SK-N-SH (cell line): Measurements from ENCODE around the gene ANKRD13B. TPM values are rescaled to one million over a fixed set of nuclear protein-coding genes. Genes with fewer than 3 reads are reported as not detected.

Source experiments
- CTCF ChIA-PET: fragments of 300-600, 350-600 bp; formaldehyde crosslinking; extraction: SDS; loops from one replicate; lab custom pipeline; 2021; lab: Yijun Ruan, JAX
- POLR2A ChIA-PET: fragments of 350-600 bp; sonication (Branson Sonifier 250); formaldehyde crosslinking; extraction: SDS; loops from one replicate; lab custom pipeline; 2020; ENCODE audit warnings: antibody characterized with exemption, inconsistent platforms; lab: Yijun Ruan, JAX
- DNase-seq: peaks from one replicate; pipeline ENCODE4 v3.0.0; 2012
- H2AFZ ChIP-seq: fragments of 200-600 bp; sonication (generic); 2 replicates; pipeline ENCODE4 v1.8.1; 2016; ENCODE audit warnings: antibody characterized with exemption, mild to moderate bottlenecking, low read depth
- H3F3A ChIP-seq: fragments of 200-600 bp; sonication (generic); replicated peaks from 2 replicates; pipeline ENCODE3; 2016; ENCODE audit warnings: antibody characterized with exemption, mild to moderate bottlenecking; ENCODE audit not compliant: insufficient read depth
- H3K27ac ChIP-seq, 2 experiments: fragments of 200-500 bp in 1 of 2; fragments of 200-600 bp in 1 of 2; sonication (Bioruptor generic) in 1 of 2; sonication (generic), shearing (Covaris generic) in 1 of 2; 2 replicates each; pipeline versions ENCODE4 v1.5.1 to v1.6.1; 2014 to 2016; ENCODE audit warnings: low read depth in 2 of 2, inconsistent platforms in 1 of 2, low read length in 1 of 2, mild to moderate bottlenecking in 1 of 2, mixed read lengths in 1 of 2
- H3K27me3 ChIP-seq: fragments of 200-600 bp; sonication (generic), shearing (Covaris generic); 2 replicates; pipeline ENCODE4 v1.6.1; 2016; ENCODE audit warnings: mixed run types; ENCODE audit not compliant: insufficient read depth
- H3K36me3 ChIP-seq, 2 experiments: fragments of 200-500 bp in 1 of 2; fragments of 200-600 bp in 1 of 2; sonication (Bioruptor generic) in 1 of 2; sonication (generic) in 1 of 2; replicated peaks in 1 of 2; 2 replicates each; pipeline versions ENCODE3 to v1.5.1; 2014 to 2016; ENCODE audit warnings: low read length in 1 of 2, mild to moderate bottlenecking in 1 of 2; ENCODE audit not compliant: insufficient read depth in 2 of 2, control insufficient read depth in 1 of 2
- H3K4me1 ChIP-seq, 2 experiments: fragments of 200-500 bp in 1 of 2; fragments of 200-600 bp in 1 of 2; sonication (Bioruptor generic) in 1 of 2; sonication (generic), shearing (Covaris generic) in 1 of 2; 2 replicates each; pipeline versions ENCODE4 v1.5.1 to v1.6.1; 2014 to 2016; ENCODE audit warnings: low read depth in 1 of 2, low read length in 1 of 2, mixed run types in 1 of 2; ENCODE audit not compliant: insufficient read depth in 2 of 2, control insufficient read depth in 1 of 2
- H3K4me2 ChIP-seq: fragments of 200-600 bp; sonication (generic), shearing (Covaris generic); 2 replicates; pipeline ENCODE4 v1.6.1; 2017; ENCODE audit warnings: mixed run types
- H3K4me3 ChIP-seq, 2 experiments: fragments of 200-500 bp in 1 of 2; fragments of 200-600 bp in 1 of 2; sonication (Bioruptor generic) in 1 of 2; sonication (generic), shearing (Covaris generic) in 1 of 2; 2 replicates each; pipeline versions ENCODE4 v1.5.1 to v1.8.1; 2014 to 2016; ENCODE audit warnings: low read depth in 2 of 2, inconsistent platforms in 1 of 2, low read length in 1 of 2, mild to moderate bottlenecking in 1 of 2, mixed read lengths in 1 of 2, moderate library complexity in 1 of 2
- H3K79me2 ChIP-seq: fragments of 200-600 bp; sonication (generic); 2 replicates; pipeline ENCODE4 v1.8.1; 2017; ENCODE audit warnings: mild to moderate bottlenecking; ENCODE audit not compliant: insufficient read depth
- H3K9ac ChIP-seq: fragments of 200-600 bp; sonication (generic); 2 replicates; pipeline ENCODE4 v1.6.1; 2017; ENCODE audit warnings: mixed run types
- H3K9me2 ChIP-seq: fragments of 200-600 bp; sonication (generic); 2 replicates; pipeline ENCODE4 v1.6.1; 2017; ENCODE audit warnings: mixed run types
- H3K9me3 ChIP-seq: fragments of 200-600 bp; sonication (generic); 2 replicates; pipeline ENCODE4 v1.6.1; 2017; ENCODE audit warnings: mixed run types, mild to moderate bottlenecking, moderate library complexity
- H4K20me1 ChIP-seq: fragments of 200-600 bp; sonication (generic); 2 replicates; pipeline ENCODE4 v1.6.1; 2017; ENCODE audit warnings: mild to moderate bottlenecking, mixed run types; ENCODE audit not compliant: insufficient read depth
- ELF1 ChIP-seq: IDR thresholded peaks from 2 replicates; pipeline ENCODE4 v1.4.0; 2012
- EZH2phosphoT487 ChIP-seq: fragments of 200-600 bp; sonication (generic); IDR thresholded peaks from 2 replicates; pipeline ENCODE4 v1.6.1; 2017; ENCODE audit warnings: low read depth, mixed run types, mild to moderate bottlenecking, antibody characterized with exemption, moderate library complexity, borderline replicate concordance
- FOXJ3 ChIP-seq: sonication (generic); formaldehyde crosslinking; IDR thresholded peaks from 2 replicates; pipeline ENCODE4 v1.5.1; 2020; ENCODE audit warnings: mild to moderate bottlenecking, missing genetic modification reagents
- GATA2 ChIP-seq: sonication (generic); formaldehyde crosslinking; IDR thresholded peaks from 2 replicates; pipeline ENCODE4 v1.5.0; 2020; ENCODE audit warnings: mild to moderate bottlenecking, missing genetic modification reagents
- MEF2A ChIP-seq: IDR thresholded peaks from 2 replicates; pipeline ENCODE4 v1.4.0; 2012; ENCODE audit warnings: low read depth, borderline replicate concordance
- PBX3 ChIP-seq: IDR thresholded peaks from 2 replicates; pipeline ENCODE4; 2012
- RAD21 ChIP-seq: IDR thresholded peaks from 2 replicates; pipeline ENCODE4 v1.6.1; 2012; ENCODE audit warnings: mild to moderate bottlenecking, low read length
- RFX5 ChIP-seq: IDR thresholded peaks from 2 replicates; pipeline ENCODE4 v1.6.1; 2012; ENCODE audit warnings: mild to moderate bottlenecking, improper control_type of control experiment, low read length
- TAF1 ChIP-seq: IDR thresholded peaks from 2 replicates; pipeline ENCODE4 v1.6.1; 2012; ENCODE audit warnings: low read depth, mild to moderate bottlenecking, low read length, moderate library complexity, borderline replicate concordance
- TEAD4 ChIP-seq: IDR thresholded peaks from 2 replicates; pipeline ENCODE4 v1.4.0; 2012; ENCODE audit warnings: mild to moderate bottlenecking, borderline replicate concordance; ENCODE audit not compliant: insufficient read depth
- ZBTB33 ChIP-seq: IDR thresholded peaks from 2 replicates; pipeline ENCODE4 v1.4.0; 2012; ENCODE audit warnings: low read depth, borderline replicate concordance
- WGBS: methylation state at CpG from one replicate; pipeline ENCODE4 v1.1.6; 2017; ENCODE audit warnings: low lambda C conversion rate; 5-methylcytosine and 5-hydroxymethylcytosine counted together
- polyA plus RNA-seq, 3 experiments: library from polyadenylated mRNA; depleted of rRNA; stranded (reverse); fragments of >200 nt; gene quantifications; 2 replicates each; pipeline ENCODE4 v1.2.3, GENCODE V29; 2012
- TF ChIP-seq, protein P1 (sequence below): IDR thresholded peaks from 2 replicates; pipeline ENCODE4 v1.4.0; 2012; ENCODE audit warnings: low read depth, borderline replicate concordance
- TF ChIP-seq, protein P2 (sequence below): fragments of 150-350 bp; IDR thresholded peaks from 2 replicates; pipeline ENCODE4 v1.6.1; 2017; ENCODE audit warnings: antibody characterized with exemption, low read length, low read depth, borderline replicate concordance

Gene ANKRD13B
- polyA plus RNA-seq, 1 of the 3 experiments (the other 2 are of a cell fraction) = 16.1 TPM

DNA sequence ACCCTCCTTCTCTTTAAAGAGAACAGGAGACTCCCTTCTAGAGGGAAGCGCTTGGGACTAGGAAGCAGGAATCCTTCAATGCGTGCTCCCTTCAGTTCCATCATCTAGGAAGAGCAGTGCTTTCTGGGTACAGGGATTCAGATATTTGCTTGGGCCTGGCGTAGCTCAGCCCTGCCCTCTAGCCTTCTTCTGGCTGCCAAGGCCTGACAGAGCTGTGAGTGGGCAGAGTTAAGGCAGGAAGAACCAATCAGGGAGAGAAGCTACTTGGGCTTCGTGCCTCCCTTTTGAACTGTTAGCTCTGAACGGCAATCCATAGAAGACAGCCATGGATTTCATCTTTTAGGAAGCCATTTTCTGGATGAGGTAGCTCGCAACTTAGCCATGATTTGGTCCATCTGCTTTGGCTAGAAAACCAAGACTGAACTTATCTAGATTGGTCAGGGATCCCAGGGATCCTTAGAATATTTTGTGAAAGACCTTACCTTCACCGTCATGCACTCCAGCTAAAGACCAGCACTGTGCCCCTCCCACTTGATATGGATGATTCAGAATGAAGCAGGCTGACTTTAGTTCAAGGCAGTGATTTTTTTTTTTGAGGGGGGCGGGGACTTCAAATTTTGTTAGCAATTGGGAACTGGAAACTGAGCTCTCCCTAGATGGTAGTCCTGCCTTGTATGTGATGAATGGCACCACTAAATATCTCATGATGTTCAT, 32.3 kb downstream of the ANKRD13B start:
- H3K36me3 ChIP-seq = peaks cover 0 to 16% of the 10 kb centered on the region in 2 experiments
- H3K9me2 ChIP-seq = no peaks in the 10 kb centered on the region
- no peaks in the 10 kb centered on the region for H3K79me2 ChIP-seq
- H3K9me3 ChIP-seq = no peaks in the 10 kb centered on the region
- H3K27ac ChIP-seq = peak overlapping the region in 1 of 2 experiments; percentile 92; a peak in 2 of 4 replicates
- TF ChIP-seq TAF1 (no peak), RAD21 (peak; percentile 25; the same call in 1 of the 2 replicates)
- TF ChIP-seq, all 33 proteins: peak for 1
- no peak overlapping the region for H2AFZ ChIP-seq
- no peaks in the 10 kb centered on the region for H3K27me3 ChIP-seq
- H4K20me1 ChIP-seq = no peaks in the 10 kb centered on the region
- H3K9ac ChIP-seq = no peak overlapping the region
- WGBS = 88% methylated on average over 7 of the region's 8 CpGs
- H3K4me3 ChIP-seq = no peak overlapping the region
- ChIA-PET POLR2A (interaction anchor here (0.6 to 1.1 kb wide), 4 partner anchors 21 to 214 kb away, joined by 3 to 5 read pairs (median 4); no protein-coding TSS in a partner anchor), CTCF (interaction anchor here (0.8 to 3.1 kb wide), 5 partner anchors 14 to 306 kb away, joined by 3 to 12 read pairs (median 4); partner anchors contain the start of gene ANKRD13B)
- DNase-seq = peak; percentile 66
- H3K4me2 ChIP-seq = no peak overlapping the region
- H3K4me1 ChIP-seq = peaks cover 11 to 80% of the 10 kb centered on the region in 2 experiments
- H3F3A ChIP-seq = no peaks in the 10 kb centered on the region

DNA sequence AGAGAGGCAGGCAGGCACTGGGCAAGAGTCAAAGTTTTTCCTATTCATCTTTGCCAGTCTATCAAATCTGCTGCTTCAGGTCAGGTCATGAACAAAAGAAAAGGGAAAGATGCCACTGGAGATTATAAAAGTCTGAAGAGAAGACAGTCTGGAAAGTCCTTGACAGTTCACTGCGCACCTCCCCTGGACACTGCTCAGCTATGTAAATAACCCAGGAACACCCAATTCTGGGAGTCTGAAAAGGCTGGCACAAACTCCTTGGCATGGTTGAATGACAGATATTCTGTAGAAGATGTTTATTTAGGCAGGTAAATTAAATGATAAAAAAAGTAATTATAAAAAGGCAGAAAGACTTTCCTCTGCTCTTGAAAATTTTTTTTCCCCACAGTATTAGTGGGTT, 35.0 kb downstream of the ANKRD13B start:
- Histone ChIP-seq H3K36me3 (peaks cover 10 to 43% of the 10 kb centered on the region in 2 experiments), H3K9ac (no peak overlapping the region), H3K4me2 (no peak overlapping the region), H3K79me2 (no peaks in the 10 kb centered on the region), H3K9me3 (no peaks in the 10 kb centered on the region), H3K4me3 (no peak overlapping the region), H2AFZ (no peak overlapping the region), H3K27ac (peak overlapping the region in 1 of 2 experiments; percentile 88; a peak in 1 of 4 replicates), H3K9me2 (no peaks in the 10 kb centered on the region), H4K20me1 (no peaks in the 10 kb centered on the region), H3K27me3 (no peaks in the 10 kb centered on the region), H3K4me1 (peaks cover 0 to 79% of the 10 kb centered on the region in 2 experiments; a peak in 2 of 4 replicates), H3F3A (no peaks in the 10 kb centered on the region)
- no peak for DNase-seq
- TF ChIP-seq MEF2A = no peak
- TF ChIP-seq, protein P1, sequence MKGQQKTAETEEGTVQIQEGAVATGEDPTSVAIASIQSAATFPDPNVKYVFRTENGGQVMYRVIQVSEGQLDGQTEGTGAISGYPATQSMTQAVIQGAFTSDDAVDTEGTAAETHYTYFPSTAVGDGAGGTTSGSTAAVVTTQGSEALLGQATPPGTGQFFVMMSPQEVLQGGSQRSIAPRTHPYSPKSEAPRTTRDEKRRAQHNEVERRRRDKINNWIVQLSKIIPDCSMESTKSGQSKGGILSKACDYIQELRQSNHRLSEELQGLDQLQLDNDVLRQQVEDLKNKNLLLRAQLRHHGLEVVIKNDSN = no peak
- no peak for TF ChIP-seq GATA2 (CRISPR knock-in tag)
- TF ChIP-seq TEAD4 = no peak
- TF ChIP-seq FOXJ3 (CRISPR knock-in tag) = no peak
- no peak for TF ChIP-seq RFX5
- TF ChIP-seq, protein P2, sequence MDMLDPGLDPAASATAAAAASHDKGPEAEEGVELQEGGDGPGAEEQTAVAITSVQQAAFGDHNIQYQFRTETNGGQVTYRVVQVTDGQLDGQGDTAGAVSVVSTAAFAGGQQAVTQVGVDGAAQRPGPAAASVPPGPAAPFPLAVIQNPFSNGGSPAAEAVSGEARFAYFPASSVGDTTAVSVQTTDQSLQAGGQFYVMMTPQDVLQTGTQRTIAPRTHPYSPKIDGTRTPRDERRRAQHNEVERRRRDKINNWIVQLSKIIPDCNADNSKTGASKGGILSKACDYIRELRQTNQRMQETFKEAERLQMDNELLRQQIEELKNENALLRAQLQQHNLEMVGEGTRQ = no peak
- no peak for TF ChIP-seq ELF1
- TF ChIP-seq TAF1 = no peak
- no peak for TF ChIP-seq EZH2phosphoT487
- TF ChIP-seq ZBTB33 = no peak
- no peak for TF ChIP-seq PBX3
- ChIA-PET POLR2A (no interaction called here), CTCF (interaction anchor here (0.9 to 1.1 kb wide), 4 partner anchors 159 to 465 kb away, joined by 3 to 5 read pairs (median 4); no protein-coding TSS in a partner anchor)
- WGBS = 95% methylated on average over 1 of the region's 1 CpG
